ENCODE measurements around the gene ZNF200. TPM values are rescaled to one million over a fixed set of nuclear protein-coding genes. Genes with fewer than 3 reads are reported as not detected.

The ZNF200 gene
- polyA plus RNA-seq, 3 donors: 2.0 to 2.8 (median 2.5) TPM

DNA sequence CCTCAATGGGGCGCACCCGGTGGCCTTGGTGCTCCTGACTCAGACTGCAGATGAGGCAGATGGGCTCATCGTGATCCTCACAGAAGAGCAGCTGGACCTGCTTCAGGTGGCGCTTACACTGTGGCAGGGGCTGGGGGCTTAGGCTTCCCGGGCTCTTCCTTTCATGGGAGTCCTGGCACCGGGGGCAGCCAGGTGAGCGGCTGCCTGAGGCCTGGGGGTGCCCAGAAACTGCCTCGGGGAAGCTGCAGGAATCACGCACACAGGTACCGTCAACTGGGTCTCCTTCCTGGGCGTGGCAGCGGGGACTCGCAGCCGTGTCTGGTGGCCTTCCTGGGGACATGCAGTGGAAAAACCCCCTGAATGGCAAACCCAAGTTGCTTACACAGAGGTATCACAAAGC, 14.5 kb upstream of the ZNF200 start:
- Histone ChIP-seq H3K27me3 (ENCODE audit: control insufficient read depth in 2 of 2, insufficient read depth in 2 of 2, low read length in 2 of 2) (no peaks in the 10 kb centered on the region), H2AFZ (ENCODE audit: insufficient read depth, low read depth, low read length, poor library complexity, severe bottlenecking) (no peak overlapping the region), H3K9ac (ENCODE audit: insufficient read depth, low read length, poor library complexity, severe bottlenecking) (no peak overlapping the region), H3K27ac (ENCODE audit: low read depth in 1 of 2, low read length in 2 of 2) (peak overlapping the region in 1 of 2 donors; percentile 45), H3K36me3 (replicated peaks in 1 of 2; ENCODE audit: control insufficient read depth in 1 of 2, insufficient read depth in 2 of 2, low read length in 2 of 2) (peaks cover 92 to 100% of the 10 kb centered on the region in 2 donors), H3K79me2 (ENCODE audit: insufficient read depth, low read length) (peaks cover 94% of the 10 kb centered on the region), H3K4me2 (replicated peaks; ENCODE audit: extremely low read depth, low read length, poor library complexity, severe bottlenecking) (peak overlapping the region; percentile 16), H3K4me1 (ENCODE audit: control insufficient read depth in 1 of 2, insufficient read depth in 2 of 2, low read length in 2 of 2) (peaks cover 47 to 65% of the 10 kb centered on the region in 2 donors), H4K20me1 (ENCODE audit: insufficient read depth, low read length) (peaks cover 100% of the 10 kb centered on the region), H3K9me3 (replicated peaks in 1 of 2; ENCODE audit: control insufficient read depth in 1 of 2, insufficient read depth in 1 of 2, low read length in 2 of 2) (no peaks in the 10 kb centered on the region), H3K4me3 (replicated peaks in 1 of 3; ENCODE audit: low read depth in 2 of 3, low read length in 3 of 3) (no peak overlapping the region)
- Mint-ChIP-seq H3K27me3 (ENCODE audit: low read depth in 3 of 3) (peaks cover 0 to 2% (median 0%) of the 10 kb centered on the region in 3 donors), H3K4me3 (no peak overlapping the region), H3K4me1 (peaks cover 63% of the 10 kb centered on the region), H3K36me3 (peaks cover 86 to 97% of the 10 kb centered on the region in 2 donors), H3K9me3 (peaks cover 0 to 3% (median 0%) of the 10 kb centered on the region in 7 donors), H3K27ac (no peak overlapping the region)
- intact Hi-C loops (cut with micrococcal nuclease): no loop called here
- WGBS (ENCODE audit: insufficient coverage): 93% methylated on average over 14 of the region's 14 CpGs
- no peak for DNase-seq
- no peak for TF ChIP-seq CTCF (IDR thresholded peaks at IDR 0.05)

DNA sequence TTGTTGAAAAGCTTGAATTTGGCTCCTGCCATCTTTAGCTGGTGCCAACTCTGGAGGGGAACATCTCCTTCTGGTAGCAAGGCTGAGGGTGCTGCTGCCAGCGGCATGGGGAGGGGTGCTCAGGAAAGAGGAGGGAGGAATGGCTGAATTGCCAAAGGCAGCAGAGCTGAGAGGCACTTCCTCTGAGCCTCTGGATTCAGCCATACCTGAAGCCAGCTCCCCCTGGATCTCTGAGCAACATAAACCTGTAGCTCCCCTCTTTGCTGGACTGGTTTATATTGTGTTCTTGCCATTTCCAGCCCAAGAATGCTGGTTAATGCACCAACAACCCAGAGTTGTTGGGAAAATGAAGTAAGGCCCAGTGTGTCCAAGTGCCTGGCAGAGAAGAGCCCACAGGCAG, 14.1 kb upstream of the ZNF200 start:
- no peaks in the 10 kb centered on the region for H3K9me3 ChIP-seq (replicated peaks in 1 of 2; ENCODE audit: control insufficient read depth in 1 of 2, insufficient read depth in 1 of 2, low read length in 2 of 2)
- peaks cover 93% of the 10 kb centered on the region for H3K79me2 ChIP-seq (ENCODE audit: insufficient read depth, low read length)
- Mint-ChIP-seq H3K9me3 (peaks cover 0 to 3% (median 0%) of the 10 kb centered on the region in 7 donors), H3K4me3 (no peak overlapping the region), H3K36me3 (peaks cover 90 to 100% of the 10 kb centered on the region in 2 donors), H3K27ac (peak overlapping the region in 1 of 7 donors; percentile 16), H3K4me1 (peaks cover 66% of the 10 kb centered on the region), H3K27me3 (ENCODE audit: low read depth in 3 of 3) (peaks cover 0 to 2% (median 0%) of the 10 kb centered on the region in 3 donors)
- H3K27ac ChIP-seq (ENCODE audit: low read depth in 1 of 2, low read length in 2 of 2): peak overlapping the region in 1 of 2 donors; percentile 36
- H4K20me1 ChIP-seq (ENCODE audit: insufficient read depth, low read length): peaks cover 100% of the 10 kb centered on the region
- H3K36me3 ChIP-seq (replicated peaks in 1 of 2; ENCODE audit: control insufficient read depth in 1 of 2, insufficient read depth in 2 of 2, low read length in 2 of 2): peaks cover 94 to 100% of the 10 kb centered on the region in 2 donors
- H3K4me3 ChIP-seq (replicated peaks in 1 of 3; ENCODE audit: low read depth in 2 of 3, low read length in 3 of 3): no peak overlapping the region
- H3K4me2 ChIP-seq (replicated peaks; ENCODE audit: extremely low read depth, low read length, poor library complexity, severe bottlenecking): peak overlapping the region; percentile 5
- no peak for TF ChIP-seq CTCF (IDR thresholded peaks at IDR 0.05)
- H3K9ac ChIP-seq (ENCODE audit: insufficient read depth, low read length, poor library complexity, severe bottlenecking): no peak overlapping the region
- no peak overlapping the region for H2AFZ ChIP-seq (ENCODE audit: insufficient read depth, low read depth, low read length, poor library complexity, severe bottlenecking)
- no CpG with 5 or more reads among the region's 1 CpG for WGBS (ENCODE audit: insufficient coverage)
- peaks cover 47 to 65% of the 10 kb centered on the region in 2 donors for H3K4me1 ChIP-seq (ENCODE audit: control insufficient read depth in 1 of 2, insufficient read depth in 2 of 2, low read length in 2 of 2)
- intact Hi-C loops (cut with micrococcal nuclease): no loop called here
- no peaks in the 10 kb centered on the region for H3K27me3 ChIP-seq (ENCODE audit: control insufficient read depth in 2 of 2, insufficient read depth in 2 of 2, low read length in 2 of 2)
- no peak for DNase-seq
